CD4-positive, alpha-beta T cell treated with Interleukin-15 for 4 hours (primary cell): Measurements from ENCODE around the gene TOB1.

ENCODE experiments used
- DNase-seq: peaks from one replicate; pipeline ENCODE4 v3.0.0-alpha.2; 2020; ENCODE audit warnings: low spot score

TOB1 gene

GRCh38 chr17:50866261-50866949, at the start of gene TOB1:
Gene TOB1 (minus strand): TSS chr17:50866354. CDS start chr17:50864017, 2,337 bp downstream.
- peak; percentile 97 for DNase-seq

- DNase-seq: no peak
Observed at GRCh38 chr17:50914505-50915063, 48.4 kb upstream of the TOB1 start.

- DNase-seq: no peak
Observed at GRCh38 chr17:50913120-50913519, 47.0 kb upstream of the TOB1 start.

GRCh38 chr17:50911890-50912289, 45.7 kb upstream of the TOB1 start:
- no peak for DNase-seq

- no peak for DNase-seq
Observed at GRCh38 chr17:50911450-50911849, 45.3 kb upstream of the TOB1 start.

GRCh38 chr17:50909765-50910605, 43.8 kb upstream of the TOB1 start:
- DNase-seq: peak; percentile 87

GRCh38 chr17:50908860-50909764, 43.0 kb upstream of the TOB1 start:
- peak; percentile 38 for DNase-seq

GRCh38 chr17:50908140-50908859, 42.1 kb upstream of the TOB1 start:
- DNase-seq: no peak

- DNase-seq: no peak
Observed at GRCh38 chr17:50906443-50906842, 40.3 kb upstream of the TOB1 start.

- no peak for DNase-seq
Observed at GRCh38 chr17:50905460-50905803, 39.3 kb upstream of the TOB1 start.

- DNase-seq: no peak
Observed at GRCh38 chr17:50904518-50905459, 38.6 kb upstream of the TOB1 start.

- peak; percentile 60 for DNase-seq
Observed at GRCh38 chr17:50903604-50904517, 37.7 kb upstream of the TOB1 start.

GRCh38 chr17:50902372-50903353, 36.5 kb upstream of the TOB1 start:
- no peak for DNase-seq

GRCh38 chr17:50900383-50900892, 34.3 kb upstream of the TOB1 start:
- no peak for DNase-seq

- DNase-seq: no peak
Observed at GRCh38 chr17:50899559-50900319, 33.6 kb upstream of the TOB1 start.

- no peak for DNase-seq
Observed at GRCh38 chr17:50899005-50899460, 32.9 kb upstream of the TOB1 start.
